Activated naive CD4-positive, alpha-beta T cell treated with anti-CD3 and anti-CD28 coated beads, Interleukin-2, amount 50 U/mL, for 72 hours (primary cell): ENCODE measurements around the gene MAGEB2. TPM values are rescaled to one million over a fixed set of nuclear protein-coding genes. Genes with fewer than 3 reads are reported as not detected.

Experiments used
- ATAC-seq, 2 donors: fragments of 150-1000 bp; cut with Tn5 transposase; 2 replicates each; pipeline ENCODE4 v1.10.0; 2021; ENCODE audit warnings: mild to moderate bottlenecking in 2 of 2, moderate library complexity in 2 of 2
- DNase-seq, 2 donors: peaks; one replicate each; pipeline ENCODE4 v3.0.0; 2021 to 2022; ENCODE audit warnings: low spot score in 2 of 2
- H3K27ac Mint-ChIP-seq, 2 donors: one replicate each; pipeline ENCODE4 v1.8.0; 2022; ENCODE audit warnings: mild to moderate bottlenecking in 2 of 2, mixed read lengths in 2 of 2
- H3K36me3 Mint-ChIP-seq, 2 donors: one replicate each; pipeline ENCODE4 v1.8.0; 2022; ENCODE audit warnings: mixed read lengths in 2 of 2
- H3K9me3 Mint-ChIP-seq, 2 donors: one replicate each; pipeline ENCODE4 v1.8.0; 2022; ENCODE audit warnings: mixed read lengths in 2 of 2
- total RNA-seq, 2 donors: library from RNA; stranded (reverse); gene quantifications; one replicate each; pipeline ENCODE4 v1.2.3, GENCODE V29; 2022

MAGEB2 gene
- total RNA-seq, 2 donors from 2014 or later = not detected

DNA sequence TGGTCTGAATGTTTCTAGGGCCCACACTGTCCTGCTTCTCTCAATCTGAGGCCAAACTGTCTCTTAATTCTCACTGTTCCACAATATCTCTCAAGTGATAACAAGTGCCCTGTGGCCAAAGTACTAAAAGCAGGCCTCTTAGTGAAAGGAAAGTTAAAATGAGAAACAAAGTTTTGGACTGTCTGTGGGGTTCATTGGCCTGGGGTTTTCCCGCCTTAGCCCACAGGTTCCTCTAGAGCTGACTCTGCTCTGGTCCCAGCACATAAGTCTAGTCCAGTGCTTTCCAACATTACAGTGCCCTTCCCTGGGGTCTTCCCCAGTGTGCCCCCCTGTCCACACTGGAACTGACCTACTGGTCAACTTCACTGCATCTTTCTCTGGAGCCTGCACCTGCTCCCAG is 37.9 kb downstream of the MAGEB2 start:
- no peak for DNase-seq
- H3K27ac Mint-ChIP-seq = no peak overlapping the region
- no peaks in the 10 kb centered on the region for H3K36me3 Mint-ChIP-seq
- ATAC-seq = no peak
- H3K9me3 Mint-ChIP-seq = no peaks in the 10 kb centered on the region

DNA sequence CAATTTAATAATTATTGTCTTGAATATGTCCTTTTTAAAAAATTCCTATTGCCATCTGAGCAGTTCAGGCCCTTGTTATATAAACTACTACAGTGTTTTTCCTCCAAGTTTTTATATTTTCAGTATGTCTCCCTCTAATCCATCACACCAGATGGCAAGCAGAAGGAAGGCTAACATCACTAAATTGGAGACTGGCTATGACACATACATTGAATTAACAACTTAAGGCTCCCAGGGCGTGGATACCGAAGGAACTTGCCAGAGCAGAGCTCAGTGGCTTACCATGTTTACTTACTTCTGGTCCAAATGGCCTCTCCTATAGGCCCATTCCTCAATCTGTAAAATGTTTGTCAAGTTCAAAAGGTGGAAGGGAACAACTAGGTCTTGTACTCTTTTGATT is 44.6 kb downstream of the MAGEB2 start:
- Mint-ChIP-seq H3K9me3 (no peaks in the 10 kb centered on the region), H3K36me3 (no peaks in the 10 kb centered on the region), H3K27ac (no peak overlapping the region)
- DNase-seq (no peak), ATAC-seq (no peak)

- Mint-ChIP-seq H3K36me3 (no peaks in the 10 kb centered on the region), H3K9me3 (no peaks in the 10 kb centered on the region), H3K27ac (no peak overlapping the region)
- DNase-seq = no peak
- ATAC-seq = no peak
Measured at GRCh38 chrX:30261012-30261411, 45.6 kb downstream of the MAGEB2 start.

GRCh38 chrX:30262763-30263162 is 47.4 kb downstream of the MAGEB2 start:
- Mint-ChIP-seq H3K36me3 (no peaks in the 10 kb centered on the region), H3K27ac (no peak overlapping the region), H3K9me3 (no peaks in the 10 kb centered on the region)
- no peak for ATAC-seq
- no peak for DNase-seq

Other genes with a start within 250 kb of the MAGEB2 start
- not detected for gene MAGEB3, start 15.1 kb downstream of the MAGEB2 start, total RNA-seq
- gene MAGEB4, start 26.4 kb downstream of the MAGEB2 start, total RNA-seq = not detected
- not detected for gene MAGEB1, start 31.6 kb downstream of the MAGEB2 start, total RNA-seq
- not detected for gene NR0B1, start 93.8 kb downstream of the MAGEB2 start, total RNA-seq